Measurements from ENCODE around the gene RPL36AL.
"Not testable (repeated sequence)": the region's sequence is repeated elsewhere in the genome, so short reads cannot be mapped to it uniquely, and the experiment has no call there.

RPL36AL gene

GRCh38 chr14:49620182-49621113, at the start of gene RPL36AL, which contains the start of gene MGAT2:
RPL36AL (minus strand) TSS chr14:49620626; CDS start chr14:49619104, 1,522 bp downstream.
MGAT2 (plus strand) TSS chr14:49620799; CDS start chr14:49621269, 470 bp downstream.
- DNase-seq (ENCODE audit: low read depth in 2 of 2) = peak; percentile 85 to 87

GRCh38 chr14:49659526-49660455, 39.4 kb upstream of the RPL36AL start:
- no peak for DNase-seq (ENCODE audit: low read depth in 2 of 2)

GRCh38 chr14:49657500-49657899, 37.1 kb upstream of the RPL36AL start:
- not testable (repeated sequence) for DNase-seq (ENCODE audit: low read depth in 2 of 2)

- DNase-seq (ENCODE audit: low read depth in 2 of 2) = no peak
Observed at GRCh38 chr14:49654511-49654910, 34.1 kb upstream of the RPL36AL start.

- DNase-seq (ENCODE audit: low read depth in 2 of 2) = no peak
Observed at GRCh38 chr14:49653508-49653907, 33.1 kb upstream of the RPL36AL start.

- no peak for DNase-seq (ENCODE audit: low read depth in 2 of 2)
Observed at GRCh38 chr14:49642163-49642562, 21.7 kb upstream of the RPL36AL start.

GRCh38 chr14:49641697-49642129, 21.3 kb upstream of the RPL36AL start:
- no peak for DNase-seq (ENCODE audit: low read depth in 2 of 2)

GRCh38 chr14:49640540-49641417, 20.4 kb upstream of the RPL36AL start:
- no peak for DNase-seq (ENCODE audit: low read depth in 2 of 2)

GRCh38 chr14:49637534-49638078, 17.2 kb upstream of the RPL36AL start:
- no peak for DNase-seq (ENCODE audit: low read depth in 2 of 2)

- no peak for DNase-seq (ENCODE audit: low read depth in 2 of 2)
Observed at GRCh38 chr14:49636866-49637265, 16.4 kb upstream of the RPL36AL start.

- DNase-seq (ENCODE audit: low read depth in 2 of 2) = peak; percentile 47 to 50
Observed at GRCh38 chr14:49634547-49635334, 14.3 kb upstream of the RPL36AL start, which contains the start of gene DNAAF2. DNAAF2 (minus strand) TSS chr14:49635244; CDS start chr14:49635149, 95 bp downstream.

- peak; percentile 92 to 95 for DNase-seq (ENCODE audit: low read depth in 2 of 2)
Observed at GRCh38 chr14:49633640-49634546, 13.5 kb upstream of the RPL36AL start.

- no peak for DNase-seq (ENCODE audit: low read depth in 2 of 2)
Observed at GRCh38 chr14:49623941-49624839, 3.8 kb upstream of the RPL36AL start.

GRCh38 chr14:49623387-49623786, 3.0 kb upstream of the RPL36AL start:
- no peak for DNase-seq (ENCODE audit: low read depth in 2 of 2)

- DNase-seq (ENCODE audit: low read depth in 2 of 2) = no peak
Observed at GRCh38 chr14:49622022-49622607, 1.7 kb upstream of the RPL36AL start.

GRCh38 chr14:49621114-49621881, 872 bp upstream of the RPL36AL start:
- DNase-seq (ENCODE audit: low read depth in 2 of 2) = peak in 1 of 2 donors; percentile 50

- no peak for DNase-seq (ENCODE audit: low read depth in 2 of 2)
Observed at GRCh38 chr14:49619730-49620129, 696 bp downstream of the RPL36AL start.

Data from stimulated activated CD4-positive, alpha-beta T cell treated with anti-CD3 and anti-CD28 coated beads, Interleukin-1b, Interleukin-23, amount 100 ng/mL, for 4 hours (primary cell).